ENCODE data around the gene SAMSN1. TPM values are rescaled to one million over a fixed set of nuclear protein-coding genes. Genes with fewer than 3 reads are reported as not detected.

SAMSN1 gene
- polyA plus RNA-seq, 1 of the 3 experiments (the other 2 are of a cell fraction) = not detected

DNA sequence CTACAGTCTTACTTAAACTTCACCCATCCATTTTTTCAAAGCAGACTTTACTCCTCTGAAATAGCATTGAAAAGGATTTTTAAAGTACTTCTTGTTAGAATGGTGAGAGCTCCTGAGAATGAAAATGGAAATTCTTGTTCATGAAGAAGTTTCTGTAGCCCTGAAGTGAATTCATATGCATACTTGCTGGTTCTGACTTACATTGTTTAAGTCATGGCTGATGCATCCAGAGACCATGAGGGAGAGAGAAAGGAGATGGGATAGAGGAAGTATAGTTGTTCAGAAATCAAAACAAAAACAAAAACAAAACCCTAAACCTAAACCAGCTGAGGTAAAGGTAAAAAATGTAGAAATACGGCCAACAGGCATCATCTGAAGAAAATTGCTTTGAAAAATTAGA lies 27.1 kb upstream of the SAMSN1 start (continued):
- no peak for TF ChIP-seq EZH2phosphoT487 (IDR thresholded peaks at IDR 0.05; ENCODE audit: borderline replicate concordance, low read depth)
- no peak for TF ChIP-seq FOXM1 (IDR thresholded peaks at IDR 0.05; ENCODE audit: low read depth)
- TF ChIP-seq, protein P1, sequence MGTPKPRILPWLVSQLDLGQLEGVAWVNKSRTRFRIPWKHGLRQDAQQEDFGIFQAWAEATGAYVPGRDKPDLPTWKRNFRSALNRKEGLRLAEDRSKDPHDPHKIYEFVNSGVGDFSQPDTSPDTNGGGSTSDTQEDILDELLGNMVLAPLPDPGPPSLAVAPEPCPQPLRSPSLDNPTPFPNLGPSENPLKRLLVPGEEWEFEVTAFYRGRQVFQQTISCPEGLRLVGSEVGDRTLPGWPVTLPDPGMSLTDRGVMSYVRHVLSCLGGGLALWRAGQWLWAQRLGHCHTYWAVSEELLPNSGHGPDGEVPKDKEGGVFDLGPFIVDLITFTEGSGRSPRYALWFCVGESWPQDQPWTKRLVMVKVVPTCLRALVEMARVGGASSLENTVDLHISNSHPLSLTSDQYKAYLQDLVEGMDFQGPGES (IDR thresholded peaks at IDR 0.05; ENCODE audit: low read depth, low read length) = no peak
- TF ChIP-seq YY1 (IDR thresholded peaks at IDR 0.05; ENCODE audit: low read depth) = no peak

DNA sequence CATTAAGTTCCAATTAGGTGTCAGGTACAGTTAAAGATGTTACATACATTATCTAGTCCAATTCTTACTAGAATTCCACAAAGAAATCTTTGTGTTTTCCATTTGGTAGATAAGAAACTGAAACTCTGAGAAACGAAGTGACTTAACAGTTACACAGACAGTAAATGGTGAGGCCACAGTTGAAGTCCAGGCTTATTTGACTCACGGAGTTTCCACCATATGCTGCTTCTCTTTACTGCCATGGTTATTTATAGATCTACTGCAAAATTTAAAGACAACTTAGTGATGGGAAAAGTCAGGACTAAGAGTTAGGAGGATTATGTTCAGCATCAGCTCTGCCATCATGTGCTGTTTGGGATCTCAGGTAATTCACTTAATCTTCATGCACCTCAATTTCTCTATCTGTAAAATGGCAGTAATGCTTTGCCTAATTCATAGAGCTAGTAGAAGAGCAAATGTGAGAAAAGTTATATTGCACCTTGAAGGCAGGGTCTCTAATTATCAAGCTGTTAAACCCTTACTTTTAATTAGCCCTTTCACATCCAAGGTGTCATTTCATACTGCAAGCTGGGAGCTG lies 26.2 kb upstream of the SAMSN1 start:
- Histone ChIP-seq H3K27ac (ENCODE audit: low read depth in 2 of 2, low read length in 1 of 2) (no peak overlapping the region), H3K4me2 (no peak overlapping the region), H3K79me2 (ENCODE audit: insufficient read depth) (no peaks in the 10 kb centered on the region), H3K9ac (no peak overlapping the region), H3F3A (replicated peaks; ENCODE audit: insufficient read depth) (no peaks in the 10 kb centered on the region), H2AFZ (ENCODE audit: low read depth) (no peak overlapping the region), H3K27me3 (ENCODE audit: insufficient read depth) (no peaks in the 10 kb centered on the region), H3K4me1 (ENCODE audit: control insufficient read depth in 1 of 2, insufficient read depth in 2 of 2, low read depth in 1 of 2, low read length in 1 of 2) (no peaks in the 10 kb centered on the region), H3K9me2 (no peaks in the 10 kb centered on the region), H3K4me3 (ENCODE audit: low read depth in 2 of 2, low read length in 1 of 2) (no peak overlapping the region), H3K36me3 (replicated peaks in 1 of 2; ENCODE audit: control insufficient read depth in 1 of 2, insufficient read depth in 2 of 2, low read length in 1 of 2) (no peaks in the 10 kb centered on the region), H3K9me3 (no peaks in the 10 kb centered on the region), H4K20me1 (ENCODE audit: insufficient read depth) (no peaks in the 10 kb centered on the region)
- TF ChIP-seq CHD2 (IDR thresholded peaks at IDR 0.05; ENCODE audit: low read length, partially characterized antibody) (no peak), GABPA (IDR thresholded peaks at IDR 0.05; ENCODE audit: low read depth) (no peak), MXI1 (IDR thresholded peaks at IDR 0.05; ENCODE audit: low read depth, low read length) (no peak), FOXM1 (IDR thresholded peaks at IDR 0.05; ENCODE audit: low read depth) (no peak), RFX5 (IDR thresholded peaks at IDR 0.05; ENCODE audit: low read length) (no peak), SMC3 (IDR thresholded peaks at IDR 0.05; ENCODE audit: low read depth, low read length) (no peak), JUND (IDR thresholded peaks at IDR 0.05) (no peak), TAF1 (IDR thresholded peaks at IDR 0.05; ENCODE audit: borderline replicate concordance, low read depth, low read length) (no peak), POLR2AphosphoS5 (IDR thresholded peaks at IDR 0.05; ENCODE audit: low read depth, low read length) (no peak), GATA2 (CRISPR knock-in tag; IDR thresholded peaks at IDR 0.05) (no peak), EP300 (IDR thresholded peaks at IDR 0.05; ENCODE audit: borderline replicate concordance in 1 of 2, low read depth in 1 of 2, low read length in 1 of 2) (no peak)
- TF ChIP-seq, protein P2, sequence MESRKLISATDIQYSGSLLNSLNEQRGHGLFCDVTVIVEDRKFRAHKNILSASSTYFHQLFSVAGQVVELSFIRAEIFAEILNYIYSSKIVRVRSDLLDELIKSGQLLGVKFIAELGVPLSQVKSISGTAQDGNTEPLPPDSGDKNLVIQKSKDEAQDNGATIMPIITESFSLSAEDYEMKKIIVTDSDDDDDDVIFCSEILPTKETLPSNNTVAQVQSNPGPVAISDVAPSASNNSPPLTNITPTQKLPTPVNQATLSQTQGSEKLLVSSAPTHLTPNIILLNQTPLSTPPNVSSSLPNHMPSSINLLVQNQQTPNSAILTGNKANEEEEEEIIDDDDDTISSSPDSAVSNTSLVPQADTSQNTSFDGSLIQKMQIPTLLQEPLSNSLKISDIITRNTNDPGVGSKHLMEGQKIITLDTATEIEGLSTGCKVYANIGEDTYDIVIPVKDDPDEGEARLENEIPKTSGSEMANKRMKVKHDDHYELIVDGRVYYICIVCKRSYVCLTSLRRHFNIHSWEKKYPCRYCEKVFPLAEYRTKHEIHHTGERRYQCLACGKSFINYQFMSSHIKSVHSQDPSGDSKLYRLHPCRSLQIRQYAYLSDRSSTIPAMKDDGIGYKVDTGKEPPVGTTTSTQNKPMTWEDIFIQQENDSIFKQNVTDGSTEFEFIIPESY (IDR thresholded peaks at IDR 0.05; ENCODE audit: borderline replicate concordance, low read depth) = no peak
- TF ChIP-seq, protein P3, sequence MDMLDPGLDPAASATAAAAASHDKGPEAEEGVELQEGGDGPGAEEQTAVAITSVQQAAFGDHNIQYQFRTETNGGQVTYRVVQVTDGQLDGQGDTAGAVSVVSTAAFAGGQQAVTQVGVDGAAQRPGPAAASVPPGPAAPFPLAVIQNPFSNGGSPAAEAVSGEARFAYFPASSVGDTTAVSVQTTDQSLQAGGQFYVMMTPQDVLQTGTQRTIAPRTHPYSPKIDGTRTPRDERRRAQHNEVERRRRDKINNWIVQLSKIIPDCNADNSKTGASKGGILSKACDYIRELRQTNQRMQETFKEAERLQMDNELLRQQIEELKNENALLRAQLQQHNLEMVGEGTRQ (IDR thresholded peaks at IDR 0.05; ENCODE audit: borderline replicate concordance, low read depth, low read length) = no peak
- POLR2A ChIA-PET = no interaction called here
- CTCF ChIA-PET = no interaction called here
- WGBS (ENCODE audit: low lambda C conversion rate) = 2% methylated on average over 2 of the region's 2 CpGs
- no peak for DNase-seq

Measured in SK-N-SH (cell line).